ENCODE data around the gene VSIG4.

VSIG4 gene

DNA sequence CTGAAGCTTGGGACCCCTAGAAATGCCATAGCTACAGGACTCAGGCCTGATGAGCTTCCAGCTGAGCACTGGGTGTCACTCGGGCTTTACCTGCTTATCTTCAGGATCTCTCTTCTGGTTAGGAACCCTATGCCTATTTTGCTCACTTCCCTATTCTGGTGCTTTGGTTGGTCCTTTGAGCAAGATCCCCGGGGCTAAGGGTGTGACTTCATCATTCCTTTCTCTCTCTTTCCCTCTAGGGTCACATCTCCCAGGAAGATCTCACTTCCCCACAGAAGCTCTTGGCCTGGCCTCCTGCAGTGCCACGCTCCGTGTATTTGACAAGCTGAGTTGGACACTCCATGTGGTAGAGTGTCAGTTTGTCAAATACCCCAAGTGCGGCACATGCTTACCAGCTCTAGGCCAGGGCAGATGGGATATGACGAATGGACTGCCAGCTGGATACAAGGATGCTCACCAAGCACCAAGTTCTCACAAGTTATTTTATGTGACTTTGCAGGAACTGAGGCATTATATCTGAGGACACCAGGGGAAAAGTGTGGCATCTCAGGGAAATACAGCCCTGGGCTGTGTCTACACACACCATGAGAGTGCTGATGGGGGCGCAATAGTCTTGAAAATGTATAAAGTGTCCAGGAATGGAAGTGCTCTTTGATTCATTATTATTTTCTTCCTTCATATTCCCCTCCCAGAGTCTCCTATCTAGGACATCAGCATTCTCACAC lies 21.1 kb downstream of the VSIG4 start:
- Histone ChIP-seq H4K20me1 (ENCODE audit: insufficient read depth, low read length) (no peaks in the 10 kb centered on the region), H3K27ac (ENCODE audit: low read length) (no peak overlapping the region), H3K36me3 (ENCODE audit: insufficient read depth, low read length) (no peaks in the 10 kb centered on the region), H3K27me3 (ENCODE audit: insufficient read depth, low read length, poor library complexity) (no peaks in the 10 kb centered on the region), H2AFZ (ENCODE audit: low read depth, low read length) (no peak overlapping the region), H3K9ac (ENCODE audit: low read depth, low read length) (no peak overlapping the region), H3K4me3 (ENCODE audit: low read depth in 1 of 2, low read length in 2 of 2) (no peak overlapping the region), H3K79me2 (ENCODE audit: insufficient read depth, low read length) (no peaks in the 10 kb centered on the region), H3K4me1 (ENCODE audit: insufficient read depth, low read length) (peaks cover 46% of the 10 kb centered on the region), H3K9me3 (ENCODE audit: insufficient read depth, low read length, severe bottlenecking) (no peaks in the 10 kb centered on the region), H3K4me2 (ENCODE audit: insufficient read depth, low read length) (no peak overlapping the region)
- no peak for DNase-seq
- no peak for ATAC-seq (ENCODE audit: insufficient read depth, low read depth)
- no peak for TF ChIP-seq EZH2 (IDR thresholded peaks at IDR 0.05; ENCODE audit: borderline replicate concordance, low read depth, low read length, severe bottlenecking)

GRCh38 chrX:66017659-66018170 lies 22.2 kb downstream of the VSIG4 start:
- no peak overlapping the region for H3K4me2 ChIP-seq (ENCODE audit: insufficient read depth, low read length)
- no peak overlapping the region for H3K27ac ChIP-seq (ENCODE audit: low read length)
- no peak overlapping the region for H3K9ac ChIP-seq (ENCODE audit: low read depth, low read length)
- H2AFZ ChIP-seq (ENCODE audit: low read depth, low read length), result no peak overlapping the region
- H3K79me2 ChIP-seq (ENCODE audit: insufficient read depth, low read length), result no peaks in the 10 kb centered on the region
- H3K36me3 ChIP-seq (ENCODE audit: insufficient read depth, low read length), result no peaks in the 10 kb centered on the region
- peaks cover 56% of the 10 kb centered on the region for H3K4me1 ChIP-seq (ENCODE audit: insufficient read depth, low read length)
- TF ChIP-seq EZH2 (IDR thresholded peaks at IDR 0.05; ENCODE audit: borderline replicate concordance, low read depth, low read length, severe bottlenecking) (no peak), CTCF (IDR thresholded peaks at IDR 0.05; ENCODE audit: borderline replicate concordance, extremely low read depth, low read length, poor library complexity, severe bottlenecking) (no peak)
- H3K4me3 ChIP-seq (ENCODE audit: low read depth in 1 of 2, low read length in 2 of 2), result no peak overlapping the region
- no peaks in the 10 kb centered on the region for H3K9me3 ChIP-seq (ENCODE audit: insufficient read depth, low read length, severe bottlenecking)
- ATAC-seq (ENCODE audit: insufficient read depth, low read depth), result no peak
- no peaks in the 10 kb centered on the region for H4K20me1 ChIP-seq (ENCODE audit: insufficient read depth, low read length)
- DNase-seq, result no peak
- no peaks in the 10 kb centered on the region for H3K27me3 ChIP-seq (ENCODE audit: insufficient read depth, low read length, poor library complexity)

DNA sequence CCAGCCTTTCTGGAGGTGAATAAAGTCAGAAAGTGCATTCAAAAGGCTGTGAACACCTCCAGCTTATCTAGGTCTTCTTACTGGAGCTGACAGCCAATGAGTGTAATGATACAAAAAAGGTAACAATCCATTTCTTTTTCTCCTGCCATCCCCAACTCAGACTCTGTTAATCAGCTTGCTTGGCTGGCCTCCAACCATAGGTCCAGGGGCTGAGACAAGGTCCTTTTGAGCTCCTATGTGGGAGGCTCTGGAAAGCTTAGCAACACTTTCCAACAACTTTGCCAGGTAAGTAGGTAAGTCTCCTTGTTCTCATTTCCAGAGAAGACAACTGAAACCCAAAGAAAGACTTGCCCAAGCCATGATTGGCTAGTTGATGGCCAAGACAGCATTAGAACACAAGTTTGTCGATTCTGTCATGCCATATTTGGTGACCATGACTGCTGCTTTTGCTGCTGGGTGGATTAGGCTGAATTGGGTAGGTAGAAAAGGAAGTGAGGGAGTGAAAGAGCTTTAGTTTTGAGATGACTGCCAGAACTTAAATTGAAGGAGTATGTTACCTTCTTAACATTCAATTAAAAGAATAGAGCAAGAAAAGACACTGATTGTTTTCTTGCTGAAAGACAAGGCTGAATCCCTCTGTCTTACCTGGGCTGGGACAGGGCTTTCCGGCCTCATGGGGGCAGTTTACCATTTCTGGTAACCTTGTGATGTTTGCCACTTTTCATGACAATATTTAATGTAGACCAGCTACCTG lies 22.8 kb downstream of the VSIG4 start:
- H3K36me3 ChIP-seq (ENCODE audit: insufficient read depth, low read length), result no peaks in the 10 kb centered on the region
- no peak overlapping the region for H3K4me2 ChIP-seq (ENCODE audit: insufficient read depth, low read length)
- no peaks in the 10 kb centered on the region for H3K79me2 ChIP-seq (ENCODE audit: insufficient read depth, low read length)
- H3K4me3 ChIP-seq (ENCODE audit: low read depth in 1 of 2, low read length in 2 of 2), result no peak overlapping the region
- no peak overlapping the region for H2AFZ ChIP-seq (ENCODE audit: low read depth, low read length)
- H3K4me1 ChIP-seq (ENCODE audit: insufficient read depth, low read length), result peaks cover 63% of the 10 kb centered on the region
- no peaks in the 10 kb centered on the region for H3K27me3 ChIP-seq (ENCODE audit: insufficient read depth, low read length, poor library complexity)
- H3K27ac ChIP-seq (ENCODE audit: low read length), result peak overlapping the region; percentile 31; the same call in 1 of the 2 replicates
- H4K20me1 ChIP-seq (ENCODE audit: insufficient read depth, low read length), result no peaks in the 10 kb centered on the region
- TF ChIP-seq EZH2 (IDR thresholded peaks at IDR 0.05; ENCODE audit: borderline replicate concordance, low read depth, low read length, severe bottlenecking), result no peak
- TF ChIP-seq CTCF (IDR thresholded peaks at IDR 0.05; ENCODE audit: borderline replicate concordance, extremely low read depth, low read length, poor library complexity, severe bottlenecking), result no peak
- ATAC-seq (ENCODE audit: insufficient read depth, low read depth) (no peak), DNase-seq (no peak)
- H3K9me3 ChIP-seq (ENCODE audit: insufficient read depth, low read length, severe bottlenecking), result no peaks in the 10 kb centered on the region
- no peak overlapping the region for H3K9ac ChIP-seq (ENCODE audit: low read depth, low read length)
